Endometrium (tissue), 2 donors: Measurements from ENCODE around the gene POMC.
"Not testable (repeated sequence)": the region's sequence is repeated elsewhere in the genome, so short reads cannot be mapped to it uniquely, and the experiment has no call there.

Source experiments
- FAIRE-seq: peaks from 2 replicates; lab custom pipeline; 2012; peaks lifted over from hg19 to GRCh38; lab: Jason Lieb, UNC
- donor health status: control.
- donor health status: control.

POMC gene

GRCh38 chr2:25176541-25177181 is 8.3 kb upstream of the POMC start:
- FAIRE-seq, result no peak

- FAIRE-seq, result no peak
Observed at GRCh38 chr2:25176138-25176537, 7.8 kb upstream of the POMC start.

GRCh38 chr2:25174192-25174861 is 5.9 kb upstream of the POMC start:
- no peak for FAIRE-seq

GRCh38 chr2:25173719-25174118 is 5.3 kb upstream of the POMC start:
- no peak for FAIRE-seq

GRCh38 chr2:25170888-25171287 is 2.5 kb upstream of the POMC start:
- no peak for FAIRE-seq

GRCh38 chr2:25169073-25169470 is 692 bp upstream of the POMC start:
- FAIRE-seq, result no peak

GRCh38 chr2:25165992-25166875 is 2.1 kb downstream of the POMC start:
- no peak for FAIRE-seq

GRCh38 chr2:25164561-25164960 is 3.8 kb downstream of the POMC start:
- FAIRE-seq, result no peak

- FAIRE-seq, result not testable (repeated sequence)
Observed at GRCh38 chr2:25162061-25162460, 6.3 kb downstream of the POMC start.

- FAIRE-seq, result no peak
Observed at GRCh38 chr2:25161055-25161781, 7.2 kb downstream of the POMC start.

- FAIRE-seq, result no peak
Observed at GRCh38 chr2:25160376-25160775, 8.0 kb downstream of the POMC start.

- no peak for FAIRE-seq
Observed at GRCh38 chr2:25159949-25160348, 8.4 kb downstream of the POMC start.

GRCh38 chr2:25158096-25158852 is 10.1 kb downstream of the POMC start:
- FAIRE-seq, result no peak

GRCh38 chr2:25155401-25155800 is 13.0 kb downstream of the POMC start:
- FAIRE-seq, result no peak

- FAIRE-seq, result no peak
Observed at GRCh38 chr2:25151718-25152117, 16.7 kb downstream of the POMC start.

- FAIRE-seq, result not testable (repeated sequence)
Observed at GRCh38 chr2:25150993-25151392, 17.4 kb downstream of the POMC start.

- FAIRE-seq, result no peak
Observed at GRCh38 chr2:25149646-25150045, 18.7 kb downstream of the POMC start.

- no peak for FAIRE-seq
Observed at GRCh38 chr2:25146896-25147295, 21.5 kb downstream of the POMC start.

- no peak for FAIRE-seq
Observed at GRCh38 chr2:25145803-25146202, 22.6 kb downstream of the POMC start.

GRCh38 chr2:25141120-25141519 is 27.3 kb downstream of the POMC start:
- FAIRE-seq, result no peak

GRCh38 chr2:25140535-25140934 is 27.8 kb downstream of the POMC start:
- FAIRE-seq, result not testable (repeated sequence)

- no peak for FAIRE-seq
Observed at GRCh38 chr2:25132693-25133092, 35.7 kb downstream of the POMC start.
